HG02840 (cell line): Measurements from ENCODE around the gene GUCA1A.

Experiments
- ATAC-seq: cut with Tn5 transposase; IDR thresholded peaks from one replicate; pipeline ENCODE4 v1.9.1; 2021; ENCODE audit warnings: mild to moderate bottlenecking, moderate library complexity, moderate number of reproducible peaks; ENCODE audit not compliant: unreplicated experiment, low FRiP score

Gene GUCA1A

DNA sequence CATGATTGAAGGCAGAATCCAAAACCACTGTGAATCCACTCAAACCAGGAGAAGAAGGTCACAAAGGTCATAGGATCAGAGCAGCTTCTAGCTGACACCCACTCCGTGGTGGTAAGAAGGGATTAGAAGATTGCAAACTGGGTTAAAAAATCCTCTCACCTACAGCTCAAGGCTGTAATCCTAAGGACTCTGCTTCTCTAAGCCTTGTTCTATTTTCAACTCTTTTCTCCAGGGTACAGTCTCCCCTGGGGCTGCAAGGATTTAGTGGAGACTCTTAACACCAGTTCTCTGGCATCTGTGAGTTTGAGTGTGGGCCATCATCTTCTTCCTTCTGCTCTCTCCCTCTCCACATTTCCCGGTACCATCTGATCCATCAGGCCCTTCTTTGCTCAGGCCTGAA lies at the start of gene GUCA1A:
Gene GUCA1A, plus strand, starts transcription at position 264 of the 400 bp plus-strand sequence. CDS start 250 bp downstream, outside the sequence.
- ATAC-seq: no peak

DNA sequence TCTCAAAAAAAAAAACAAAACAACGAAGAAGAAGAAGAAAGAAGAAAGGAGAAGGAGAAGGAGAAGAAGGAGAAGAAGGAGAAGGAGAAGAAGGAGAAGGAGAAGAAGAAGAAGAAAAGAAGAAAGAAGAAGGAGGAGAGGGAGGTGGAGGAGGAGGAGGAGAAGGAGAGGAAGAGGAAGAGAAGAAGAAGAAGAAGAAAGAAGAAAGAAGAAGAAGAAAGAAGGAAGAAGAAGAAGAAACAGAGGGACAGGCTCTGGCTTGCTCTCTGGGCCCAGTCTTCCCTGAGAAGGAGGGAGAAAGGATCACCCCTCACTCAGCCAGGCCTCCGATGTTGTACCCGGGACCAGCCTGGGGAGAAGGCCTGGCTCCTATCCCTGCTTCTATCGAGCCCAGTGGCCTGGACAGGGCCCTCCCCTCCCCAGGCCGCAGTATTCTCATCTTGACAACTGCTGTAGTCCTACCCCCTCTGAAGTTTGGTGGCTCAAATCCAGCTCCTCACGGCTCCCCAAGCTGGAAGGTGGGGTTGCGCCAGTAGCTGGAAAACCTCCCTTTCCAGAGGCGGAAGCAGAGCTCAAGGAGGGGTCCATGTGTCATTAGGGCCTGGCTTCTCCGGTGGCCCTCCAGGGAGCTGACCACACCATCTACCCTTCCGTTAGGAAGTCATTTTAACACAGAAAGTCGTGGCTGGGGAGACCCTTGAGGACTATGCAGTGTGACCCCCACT lies 49.6 kb upstream of the GUCA1A start:
- no peak for ATAC-seq

DNA sequence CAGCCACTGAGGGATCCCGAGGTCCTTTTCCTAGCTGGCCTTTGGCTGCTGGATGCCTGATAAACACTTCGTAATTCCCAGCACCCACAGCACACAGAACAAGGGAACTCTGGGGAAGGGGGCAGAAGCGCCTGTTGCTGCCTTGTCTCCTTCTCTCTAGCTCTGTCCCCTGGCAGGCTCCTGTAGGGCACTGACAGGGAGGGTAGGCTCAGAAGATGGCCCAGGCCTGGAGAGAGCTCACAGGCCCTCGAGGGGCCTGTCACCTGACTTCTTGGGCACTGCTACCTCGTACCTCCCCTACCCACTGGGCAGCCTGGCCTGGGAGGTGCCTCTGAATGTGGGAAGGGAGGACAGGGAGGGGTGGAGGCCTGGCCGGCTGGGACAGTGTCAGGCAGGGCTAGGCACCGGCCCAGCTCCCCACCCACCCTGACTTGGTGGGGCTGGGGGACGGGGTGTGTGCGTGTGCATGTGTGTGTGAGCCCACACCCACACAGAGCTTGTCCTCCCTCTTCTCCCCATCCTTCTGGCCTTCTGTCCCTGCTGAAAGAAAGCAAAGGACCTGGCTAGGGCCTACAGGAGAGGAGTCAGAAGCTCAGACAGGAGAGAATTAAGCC lies 48.8 kb upstream of the GUCA1A start:
- no peak for ATAC-seq

DNA sequence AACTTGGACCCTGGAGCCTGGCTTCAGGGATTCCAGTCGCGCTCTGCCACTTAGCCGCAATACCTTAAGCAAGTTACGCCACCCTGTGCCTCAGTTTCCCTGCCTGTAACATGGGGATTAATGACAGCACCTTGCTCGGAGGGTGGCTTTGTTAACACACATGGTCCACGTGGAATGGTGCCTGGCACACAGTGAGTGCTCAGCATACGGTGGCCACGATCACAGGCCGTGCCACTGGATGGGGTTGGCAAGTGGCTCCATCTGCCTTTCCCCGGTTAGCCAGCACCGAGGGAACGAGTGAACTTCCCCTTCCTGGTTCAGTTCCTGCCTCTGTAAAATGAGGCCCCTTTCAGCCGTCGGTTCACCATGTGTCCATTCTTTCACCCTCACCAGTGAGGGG lies 47.9 kb upstream of the GUCA1A start:
- ATAC-seq: no peak

DNA sequence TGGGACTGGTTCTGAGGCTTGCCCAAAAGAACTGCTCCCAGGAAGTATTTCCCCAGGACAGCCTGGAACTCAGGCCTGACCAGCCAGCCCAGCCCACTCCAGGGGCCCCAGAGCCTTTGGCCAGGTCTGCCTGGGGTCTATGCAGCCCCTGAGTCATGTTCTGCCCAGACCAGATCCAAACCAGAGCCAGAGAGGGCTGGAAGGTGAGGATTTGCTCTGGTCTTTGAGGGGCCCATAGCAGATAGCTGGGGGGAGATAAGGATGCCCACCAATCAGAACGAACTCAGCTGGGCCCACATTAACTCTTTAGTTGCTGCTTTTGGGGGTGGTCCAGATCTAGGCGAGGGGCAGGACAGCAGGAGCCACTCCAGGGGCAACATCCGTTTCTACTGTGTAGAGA lies 47.5 kb upstream of the GUCA1A start:
- ATAC-seq: no peak

DNA sequence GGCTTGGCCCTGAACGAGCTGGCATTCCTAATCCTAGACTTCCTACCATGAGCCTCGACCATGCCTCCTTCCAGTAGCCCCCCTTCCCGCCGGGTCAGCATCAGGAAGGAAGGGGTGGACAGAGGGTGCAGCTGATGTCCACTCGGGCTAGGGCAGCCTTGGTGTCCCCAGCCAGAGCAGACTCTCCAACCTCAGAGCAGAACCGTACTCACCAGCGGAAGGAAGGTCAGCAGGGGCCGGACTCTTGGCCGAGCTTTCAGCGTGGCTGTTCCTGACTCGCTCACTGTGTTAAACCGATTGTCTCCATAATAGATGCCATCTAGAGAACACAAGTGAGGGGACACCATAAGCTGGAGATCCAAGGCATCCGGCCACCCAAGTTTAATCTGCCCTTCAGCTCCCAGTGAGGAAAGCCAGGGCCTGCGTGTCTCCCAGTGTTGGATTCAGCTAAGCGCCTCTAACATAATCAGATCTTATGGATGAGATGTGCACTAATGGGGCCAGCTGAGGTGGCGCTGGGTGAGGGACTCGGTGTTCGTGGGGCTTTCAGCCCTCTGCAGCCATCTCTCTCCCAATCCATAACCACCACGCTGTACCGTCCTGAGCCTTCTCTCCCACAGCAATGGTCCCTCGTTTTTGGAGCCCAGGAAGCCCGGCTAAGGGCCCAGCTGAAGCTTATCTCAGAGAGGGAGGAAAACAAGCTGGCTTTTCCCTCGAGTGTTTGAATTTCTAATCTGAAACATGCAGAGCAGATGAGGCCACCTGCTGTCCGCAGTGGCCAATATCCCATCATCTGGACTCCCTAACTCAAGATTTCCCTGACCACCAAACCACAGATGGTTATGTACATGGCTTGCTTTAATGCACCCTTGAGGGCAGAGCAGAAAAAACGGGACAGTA lies 44.5 kb upstream of the GUCA1A start:
- no peak for ATAC-seq

DNA sequence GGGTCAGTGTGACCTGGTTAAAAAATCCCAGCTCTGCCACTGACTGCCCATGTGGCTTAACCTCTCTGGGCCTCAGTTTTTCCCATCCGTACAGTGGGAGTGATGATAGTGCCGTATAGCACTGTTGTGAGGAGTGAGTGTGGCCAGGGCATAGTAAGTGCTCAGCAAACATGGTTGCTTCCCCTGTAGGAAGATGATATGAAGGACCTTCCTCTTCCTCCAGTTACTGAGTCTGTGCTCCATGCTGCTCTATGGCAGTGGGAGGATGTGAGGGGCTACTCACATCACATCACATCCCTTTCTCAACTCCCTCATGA lies 43.8 kb upstream of the GUCA1A start:
- no peak for ATAC-seq

DNA sequence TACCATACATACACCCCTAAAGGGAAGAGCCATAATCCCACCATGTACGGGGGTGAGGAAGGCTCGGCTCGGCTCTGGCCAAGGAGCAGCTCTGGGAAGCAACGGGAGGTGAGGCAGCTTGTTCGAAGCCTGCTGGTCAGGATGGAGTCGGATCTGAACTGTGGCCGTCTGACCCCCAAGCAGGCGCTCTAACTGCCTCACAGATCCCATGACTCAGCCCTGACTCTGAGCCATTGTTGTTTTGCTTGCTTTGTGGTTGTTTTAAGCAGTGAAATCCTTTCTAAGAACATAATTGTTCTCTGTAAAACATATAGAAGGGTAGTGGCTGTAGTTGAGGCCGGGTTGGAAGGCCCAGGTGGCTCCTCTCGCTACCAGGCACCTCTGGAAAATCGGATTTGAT lies 41.6 kb upstream of the GUCA1A start:
- no peak for ATAC-seq

DNA sequence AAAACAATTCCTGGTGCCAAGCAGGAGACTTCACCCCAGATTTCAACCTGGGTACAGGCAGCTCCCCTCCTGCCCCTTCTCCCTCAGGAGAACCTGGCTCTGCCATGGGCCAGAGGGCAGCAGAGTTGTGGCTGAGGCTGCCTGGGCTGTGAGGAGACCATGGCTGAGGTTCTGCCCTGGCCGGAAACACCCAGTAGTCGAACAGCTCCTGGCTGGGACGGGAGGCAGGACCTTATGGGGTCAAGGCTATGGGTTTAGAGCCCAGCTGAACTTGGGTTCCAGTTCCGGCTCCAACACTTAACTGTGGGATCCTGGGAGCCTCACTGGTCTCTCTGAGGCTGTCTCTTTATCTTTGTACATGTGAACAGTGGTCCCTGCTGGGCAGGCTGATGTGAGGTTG lies 39.2 kb upstream of the GUCA1A start:
- ATAC-seq: no peak

DNA sequence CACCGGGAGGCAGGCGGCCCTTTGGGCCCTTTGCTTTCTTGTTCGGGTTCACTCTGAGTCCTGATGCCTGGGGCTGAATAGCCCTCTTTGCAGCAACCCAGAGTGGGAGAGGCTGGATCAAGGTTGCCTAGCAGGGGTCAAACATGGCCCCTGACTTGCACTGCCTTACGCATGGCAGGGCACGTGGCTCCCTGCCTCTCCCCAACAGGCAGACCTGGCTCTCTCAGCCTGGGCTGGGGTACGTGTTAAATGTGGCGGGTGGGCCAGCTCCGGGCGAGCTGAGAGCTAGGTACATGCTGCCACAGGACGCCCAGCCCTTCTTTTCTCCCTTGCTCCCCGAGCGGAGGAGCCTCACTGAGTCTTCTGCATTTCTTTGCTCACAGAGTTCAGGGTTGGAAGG lies 38.0 kb upstream of the GUCA1A start:
- no peak for ATAC-seq

DNA sequence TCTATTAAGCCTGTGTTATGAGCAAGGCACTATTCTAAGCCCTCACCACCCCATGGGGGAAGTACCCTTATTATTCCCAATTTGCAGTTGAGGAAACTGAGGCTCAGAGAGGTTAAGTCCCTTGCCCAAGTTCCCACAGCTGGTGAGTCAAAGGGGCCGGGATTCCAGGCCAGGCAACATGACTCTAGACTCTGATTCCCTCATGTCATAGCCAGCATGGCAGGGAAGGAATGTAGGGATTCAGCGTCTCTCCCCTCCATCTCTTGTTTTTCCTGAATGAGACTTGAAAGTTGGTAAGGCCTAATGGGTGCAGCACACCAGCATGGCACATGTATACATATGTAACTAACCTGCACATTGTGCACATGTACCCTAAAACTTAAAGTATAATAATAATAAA lies 37.4 kb upstream of the GUCA1A start:
- no peak for ATAC-seq

DNA sequence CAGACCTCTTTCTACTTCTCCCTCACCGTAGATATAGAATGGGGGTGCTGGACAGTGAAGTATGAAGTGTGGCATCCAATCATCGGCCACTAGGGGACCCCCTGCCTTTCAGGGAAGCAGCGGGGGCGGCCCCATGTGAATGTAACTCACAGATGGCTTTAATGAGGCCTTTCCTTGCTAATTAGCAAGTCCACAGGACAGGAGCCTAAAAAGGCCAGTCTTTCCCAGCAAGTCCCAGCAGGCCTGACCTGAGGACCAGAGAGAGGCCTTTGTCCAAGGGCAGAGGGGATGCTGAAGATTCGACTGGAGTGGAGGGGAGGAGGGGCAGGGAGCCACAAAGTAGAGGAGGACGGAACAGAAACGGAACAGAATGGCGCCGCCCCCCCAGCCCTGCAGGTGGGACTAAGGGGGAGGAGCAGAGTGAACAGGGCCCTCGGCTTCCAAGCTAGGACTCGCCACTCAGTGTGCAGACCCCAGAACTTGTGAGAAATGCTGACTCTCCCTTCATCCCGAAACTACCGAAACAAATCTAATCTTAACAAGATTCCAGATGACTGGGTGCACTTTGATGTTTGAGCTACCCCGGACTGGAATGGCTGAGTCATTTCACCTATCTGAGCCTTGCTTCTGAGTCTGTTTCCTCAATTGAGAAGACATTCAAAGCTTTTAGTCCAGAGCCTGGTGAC lies 36.5 kb upstream of the GUCA1A start:
- ATAC-seq: no peak

DNA sequence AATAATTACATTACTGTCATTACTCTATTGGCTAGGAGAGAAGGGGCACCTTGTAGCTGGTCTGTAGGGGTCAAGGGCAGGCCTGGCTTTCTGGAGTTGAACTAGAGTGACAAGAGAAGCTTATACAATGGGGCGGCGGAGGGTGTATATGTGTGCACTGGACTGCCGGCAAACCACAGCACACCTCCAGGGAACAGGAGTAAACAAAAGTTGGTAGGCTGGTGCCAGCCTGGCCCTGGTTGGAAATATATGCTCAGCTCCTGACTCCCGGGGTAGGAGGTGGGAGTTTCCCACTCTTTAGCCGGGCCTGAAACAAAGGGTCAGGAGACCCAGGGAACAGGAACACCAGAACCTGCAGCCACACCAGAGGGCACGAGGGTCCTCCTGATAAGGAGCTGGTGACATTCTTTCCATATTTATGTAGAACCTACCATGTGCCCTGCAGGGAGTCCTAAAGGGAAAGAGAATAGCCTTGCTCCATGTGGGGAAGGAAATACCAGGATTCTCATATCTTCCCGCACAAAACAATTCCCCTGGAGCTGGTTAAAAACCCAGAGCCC lies 35.9 kb upstream of the GUCA1A start:
- ATAC-seq: no peak

DNA sequence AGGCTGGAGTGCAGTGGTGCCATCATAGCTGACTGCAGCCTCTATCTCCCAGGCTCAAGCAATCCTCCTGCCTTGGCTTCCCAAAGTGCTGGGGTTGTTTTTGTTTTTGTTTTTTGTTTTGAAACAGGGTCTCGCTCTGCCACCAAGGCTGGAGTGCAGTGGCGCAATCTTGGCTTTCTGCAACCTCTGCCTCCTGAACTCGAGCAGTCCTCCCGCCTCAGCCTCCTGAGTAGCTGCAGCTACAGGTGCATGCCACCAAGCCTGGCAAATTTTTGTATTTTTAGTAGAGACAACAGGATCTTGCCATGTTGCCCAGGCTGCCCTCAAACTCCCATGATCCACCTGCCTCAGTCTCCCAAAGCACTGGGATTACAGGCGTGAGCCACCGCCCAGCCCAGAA lies 35.0 kb upstream of the GUCA1A start:
- ATAC-seq: no peak

DNA sequence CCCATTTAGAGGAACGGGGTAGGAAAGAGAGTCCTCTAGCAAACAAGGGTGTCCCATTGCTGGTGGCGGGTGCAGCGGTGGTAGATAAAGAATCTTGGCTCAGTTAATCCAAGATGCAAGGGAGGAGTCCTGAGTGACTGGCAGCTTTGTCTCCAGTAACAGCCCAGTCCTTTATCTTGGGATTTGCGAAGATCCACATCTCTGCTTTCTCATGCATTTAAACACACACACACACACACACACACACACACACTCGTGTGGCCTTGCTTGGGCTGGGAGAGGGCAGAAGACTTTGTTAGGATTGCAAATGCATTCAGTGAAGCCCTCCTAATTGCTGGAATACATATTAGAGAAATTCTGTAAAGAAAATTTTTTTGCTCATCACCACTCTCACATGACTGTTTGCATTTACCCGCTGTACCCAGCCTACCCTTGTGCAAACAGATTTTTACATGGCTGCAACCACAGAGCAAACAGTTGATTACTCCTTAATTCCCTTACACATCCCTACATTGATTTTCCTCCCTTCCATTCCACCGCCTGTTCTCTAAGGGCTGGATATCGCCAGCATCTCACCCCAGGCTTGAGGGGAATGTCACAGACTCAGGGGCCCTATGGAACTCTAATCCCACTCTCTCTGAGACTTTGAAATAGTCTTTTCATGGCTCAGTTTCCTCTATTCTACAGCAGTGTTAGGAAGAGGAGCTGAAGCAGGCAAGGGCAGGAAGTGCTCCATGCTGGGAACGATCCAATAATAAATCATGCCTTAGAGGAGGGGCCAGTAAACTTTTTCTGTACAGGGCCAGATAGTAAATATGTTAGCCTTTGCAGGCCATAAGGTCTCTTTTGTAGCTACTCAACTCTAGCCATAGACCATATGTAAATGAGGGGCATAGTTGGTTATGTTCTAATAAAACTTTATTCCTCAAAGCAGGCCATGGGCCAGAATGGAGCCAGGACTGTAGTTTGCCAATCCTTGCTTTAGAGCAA lies 34.2 kb upstream of the GUCA1A start:
- ATAC-seq: no peak

DNA sequence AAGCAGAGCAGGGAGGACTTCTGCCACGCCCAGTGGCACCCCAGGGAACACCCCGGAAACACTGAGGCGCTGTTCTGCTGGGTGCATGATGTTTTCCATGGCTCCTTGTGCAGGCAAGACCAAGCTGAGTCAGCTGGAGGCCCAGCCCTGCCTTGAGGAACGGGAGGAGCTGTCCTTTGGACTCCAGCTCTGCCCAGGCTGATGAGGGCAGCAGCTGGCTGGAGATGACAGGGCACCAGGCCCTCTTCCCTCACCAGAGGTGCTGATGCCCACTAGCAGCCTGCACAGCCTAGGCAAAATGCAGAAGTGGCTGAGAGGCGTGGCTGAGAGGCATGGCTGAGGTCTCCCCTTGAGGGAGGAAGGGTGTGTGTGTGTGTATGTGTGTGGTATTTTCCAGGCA lies 33.1 kb upstream of the GUCA1A start:
- ATAC-seq: no peak

DNA sequence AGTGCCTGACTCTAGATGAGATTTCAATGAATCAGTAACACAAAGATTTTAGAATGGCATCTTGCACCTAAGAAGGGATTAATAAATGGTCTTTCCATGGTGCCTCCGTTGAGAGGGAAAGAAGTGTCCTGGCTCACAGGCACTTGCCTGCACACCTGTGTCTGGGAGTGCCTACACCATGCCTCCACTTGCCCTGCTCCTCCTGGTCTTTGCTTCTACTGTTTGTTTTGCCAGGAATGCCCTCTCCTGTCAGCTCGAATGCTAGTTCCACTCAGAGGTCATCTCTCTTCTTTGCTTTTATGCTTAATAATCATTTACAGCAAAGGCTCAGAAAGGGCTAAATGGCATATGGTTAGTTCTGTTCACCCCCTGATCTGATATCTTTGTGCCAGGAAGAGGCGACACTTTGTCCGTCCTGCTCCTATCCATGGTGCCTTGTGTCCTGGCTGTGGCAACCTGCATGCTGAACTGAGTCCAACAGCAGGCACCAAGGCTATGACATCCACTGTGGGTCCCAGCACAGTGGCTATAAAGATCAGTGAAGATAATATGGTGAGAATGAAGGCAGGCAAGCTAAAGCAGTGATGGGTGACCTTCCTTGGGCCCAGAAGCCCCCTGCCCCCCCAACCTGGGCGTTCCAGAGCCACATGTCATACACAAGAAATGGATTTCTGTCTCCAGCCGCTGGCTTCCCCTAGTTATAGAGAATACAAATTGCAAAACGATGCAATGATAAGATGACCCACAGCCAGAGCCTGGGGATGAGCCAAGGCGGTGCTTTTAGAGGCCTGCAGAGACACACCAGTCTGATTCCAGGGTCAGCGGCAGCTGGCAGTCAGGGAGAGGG lies 32.2 kb upstream of the GUCA1A start:
- ATAC-seq: no peak

DNA sequence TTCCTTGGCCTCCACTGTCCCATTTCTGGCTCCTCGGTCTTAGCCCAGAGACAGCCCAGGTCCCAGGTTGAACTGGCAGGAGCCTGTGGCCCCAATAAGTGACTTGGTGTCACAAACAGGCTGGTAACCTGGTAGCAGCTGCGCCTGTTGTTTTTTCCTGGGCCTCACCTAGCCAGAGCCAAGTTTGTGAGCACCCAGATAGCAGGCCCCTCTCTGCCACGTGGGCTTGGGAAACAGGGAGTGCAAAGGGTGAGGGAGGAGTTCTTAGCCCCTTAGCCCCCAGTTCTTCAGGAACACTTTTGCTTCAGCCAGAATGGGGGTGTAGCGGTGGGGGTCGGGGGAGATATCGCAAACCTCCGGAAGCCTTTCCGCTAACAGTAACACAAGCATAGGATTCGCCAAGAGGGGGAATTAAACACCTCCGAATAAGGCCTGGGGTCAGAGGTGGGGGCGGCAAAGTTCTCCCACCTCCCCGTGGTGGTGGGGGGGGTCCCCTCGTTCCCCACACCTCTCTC lies 31.5 kb upstream of the GUCA1A start:
- no peak for ATAC-seq
